Ammon's horn (tissue), 1 donor: Measurements from ENCODE around the gene GPR26.
A peak's percentile ranks its signal among the peaks of the same experiment; 100 is the strongest.

Experiments used
- DNase-seq: peaks from one replicate; pipeline ENCODE4 v3.0.0-alpha.2; 2016; ENCODE audit warnings: low spot score

Gene GPR26

GRCh38 chr10:123666318-123667236 is at the start of gene GPR26:
Gene GPR26, plus strand, starts transcription at chr10:123666355. Its CDS starts 53 bp downstream, at chr10:123666408.
- no peak for DNase-seq

GRCh38 chr10:123618224-123618623 is 47.9 kb upstream of the GPR26 start:
- no peak for DNase-seq

GRCh38 chr10:123619067-123619855 is 46.9 kb upstream of the GPR26 start:
- DNase-seq: no peak

- no peak for DNase-seq
Observed at GRCh38 chr10:123620621-123621020, 45.5 kb upstream of the GPR26 start.

GRCh38 chr10:123621492-123621891 is 44.7 kb upstream of the GPR26 start:
- DNase-seq: no peak

- no peak for DNase-seq
Observed at GRCh38 chr10:123621916-123622315, 44.2 kb upstream of the GPR26 start.

- no peak for DNase-seq
Observed at GRCh38 chr10:123622381-123622780, 43.8 kb upstream of the GPR26 start.

- no peak for DNase-seq
Observed at GRCh38 chr10:123624086-123624485, 42.1 kb upstream of the GPR26 start.

- no peak for DNase-seq
Observed at GRCh38 chr10:123633106-123633505, 33.0 kb upstream of the GPR26 start.

- no peak for DNase-seq
Observed at GRCh38 chr10:123633636-123634035, 32.5 kb upstream of the GPR26 start.

GRCh38 chr10:123634221-123634620 is 31.9 kb upstream of the GPR26 start:
- DNase-seq: no peak

- no peak for DNase-seq
Observed at GRCh38 chr10:123635131-123635530, 31.0 kb upstream of the GPR26 start.

GRCh38 chr10:123635745-123636144 is 30.4 kb upstream of the GPR26 start:
- DNase-seq: no peak

- DNase-seq: peak; percentile 50
Observed at GRCh38 chr10:123636598-123637325, 29.4 kb upstream of the GPR26 start.

- DNase-seq: no peak
Observed at GRCh38 chr10:123637326-123637880, 28.8 kb upstream of the GPR26 start.

GRCh38 chr10:123639131-123639530 is 27.0 kb upstream of the GPR26 start:
- DNase-seq: no peak

- DNase-seq: no peak
Observed at GRCh38 chr10:123640016-123640535, 26.1 kb upstream of the GPR26 start.

GRCh38 chr10:123642293-123642692 is 23.9 kb upstream of the GPR26 start:
- DNase-seq: no peak

GRCh38 chr10:123642697-123643096 is 23.5 kb upstream of the GPR26 start:
- no peak for DNase-seq

- DNase-seq: no peak
Observed at GRCh38 chr10:123643315-123643714, 22.8 kb upstream of the GPR26 start.

GRCh38 chr10:123645016-123645415 is 21.1 kb upstream of the GPR26 start:
- no peak for DNase-seq

GRCh38 chr10:123645615-123646014 is 20.5 kb upstream of the GPR26 start:
- no peak for DNase-seq
